ENCODE data around the gene MAGEA4.

MAGEA4 gene

DNA sequence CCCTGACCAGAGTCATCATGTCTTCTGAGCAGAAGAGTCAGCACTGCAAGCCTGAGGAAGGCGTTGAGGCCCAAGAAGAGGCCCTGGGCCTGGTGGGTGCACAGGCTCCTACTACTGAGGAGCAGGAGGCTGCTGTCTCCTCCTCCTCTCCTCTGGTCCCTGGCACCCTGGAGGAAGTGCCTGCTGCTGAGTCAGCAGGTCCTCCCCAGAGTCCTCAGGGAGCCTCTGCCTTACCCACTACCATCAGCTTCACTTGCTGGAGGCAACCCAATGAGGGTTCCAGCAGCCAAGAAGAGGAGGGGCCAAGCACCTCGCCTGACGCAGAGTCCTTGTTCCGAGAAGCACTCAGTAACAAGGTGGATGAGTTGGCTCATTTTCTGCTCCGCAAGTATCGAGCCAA lies 11.0 kb downstream of the MAGEA4 start:
- Histone ChIP-seq H3K27ac (replicated peaks) (no peak overlapping the region), H3K27me3 (ENCODE audit: insufficient read depth, poor library complexity, severe bottlenecking) (no peaks in the 10 kb centered on the region), H3K4me3 (replicated peaks; ENCODE audit: insufficient read depth, low read length) (no peak overlapping the region)
- no peak for TF ChIP-seq SPI1 (IDR thresholded peaks at IDR 0.05; ENCODE audit: borderline replicate concordance, low read depth)
- no peak for TF ChIP-seq GABPA (IDR thresholded peaks at IDR 0.05; ENCODE audit: low read depth)
- no peak for TF ChIP-seq CTCF (IDR thresholded peaks at IDR 0.05; ENCODE audit: insufficient read depth, low read length)
- no peak for DNase-seq (ENCODE audit: low read depth in 1 of 2, low spot score in 1 of 2)

DNA sequence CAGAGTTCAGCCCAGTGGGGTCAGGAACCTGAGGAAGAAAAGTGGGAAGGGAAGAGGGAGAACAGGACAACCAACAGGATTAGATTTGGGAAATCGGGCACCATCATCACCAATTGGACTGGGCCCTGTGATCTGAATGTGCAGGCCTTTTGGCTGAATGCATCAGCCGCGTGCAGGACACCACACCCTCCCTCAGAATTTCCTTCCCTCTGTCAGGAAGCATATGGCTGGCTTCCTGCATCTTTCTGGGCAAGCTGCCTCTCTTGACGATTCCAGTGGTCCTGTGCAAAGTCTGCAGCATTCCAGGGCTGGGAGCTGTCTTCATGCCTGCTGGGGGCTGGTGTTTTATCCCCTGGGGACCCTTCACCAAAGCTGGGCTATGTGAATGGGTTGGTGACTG lies 16.4 kb downstream of the MAGEA4 start:
- TF ChIP-seq CTCF (IDR thresholded peaks at IDR 0.05; ENCODE audit: insufficient read depth, low read length): no peak
- TF ChIP-seq POLR2AphosphoS5 (IDR thresholded peaks at IDR 0.05; ENCODE audit: low read depth): no peak
- H3K27me3 ChIP-seq (ENCODE audit: insufficient read depth, poor library complexity, severe bottlenecking): no peaks in the 10 kb centered on the region
- H3K27ac ChIP-seq (replicated peaks): no peak overlapping the region
- no peak overlapping the region for H3K4me3 ChIP-seq (replicated peaks; ENCODE audit: insufficient read depth, low read length)
- no peak for DNase-seq (ENCODE audit: low read depth in 1 of 2, low spot score in 1 of 2)

- DNase-seq (ENCODE audit: low read depth in 1 of 2, low spot score in 1 of 2): no peak
- Histone ChIP-seq H3K4me3 (replicated peaks; ENCODE audit: insufficient read depth, low read length) (no peak overlapping the region), H3K27me3 (ENCODE audit: insufficient read depth, poor library complexity, severe bottlenecking) (no peaks in the 10 kb centered on the region), H3K27ac (replicated peaks) (no peak overlapping the region)
- TF ChIP-seq SPI1 (IDR thresholded peaks at IDR 0.05; ENCODE audit: borderline replicate concordance, low read depth) (no peak), POLR2AphosphoS5 (IDR thresholded peaks at IDR 0.05; ENCODE audit: low read depth) (no peak), REST (IDR thresholded peaks at IDR 0.05; ENCODE audit: insufficient replicate concordance, low read depth) (no peak), GABPA (IDR thresholded peaks at IDR 0.05; ENCODE audit: low read depth) (no peak), CTCF (IDR thresholded peaks at IDR 0.05; ENCODE audit: insufficient read depth, low read length) (no peak)
Measured at GRCh38 chrX:151935358-151935757, 22.7 kb downstream of the MAGEA4 start.

GRCh38 chrX:151938172-151938571 lies 25.5 kb downstream of the MAGEA4 start:
- DNase-seq (ENCODE audit: low read depth in 1 of 2, low spot score in 1 of 2): no peak
- TF ChIP-seq POLR2AphosphoS5 (IDR thresholded peaks at IDR 0.05; ENCODE audit: low read depth) (no peak), GABPA (IDR thresholded peaks at IDR 0.05; ENCODE audit: low read depth) (no peak), REST (IDR thresholded peaks at IDR 0.05; ENCODE audit: insufficient replicate concordance, low read depth) (no peak), CTCF (IDR thresholded peaks at IDR 0.05; ENCODE audit: insufficient read depth, low read length) (no peak), SPI1 (IDR thresholded peaks at IDR 0.05; ENCODE audit: borderline replicate concordance, low read depth) (no peak)
- no peaks in the 10 kb centered on the region for H3K27me3 ChIP-seq (ENCODE audit: insufficient read depth, poor library complexity, severe bottlenecking)
- H3K27ac ChIP-seq (replicated peaks): no peak overlapping the region
- H3K4me3 ChIP-seq (replicated peaks; ENCODE audit: insufficient read depth, low read length): no peak overlapping the region
